Measurements from ENCODE around the gene CRIM1. TPM values are rescaled to one million over a fixed set of nuclear protein-coding genes. Genes with fewer than 3 reads are reported as not detected.

The CRIM1 gene
- total and polyA plus RNA-seq, 7 experiments from 2014 or later: 0.10 to 7.1 (median 0.92) TPM

- CTCF ChIA-PET: no interaction called here
- Histone ChIP-seq H3K9me3 (ENCODE audit: control insufficient read depth in 2 of 3, low read length in 3 of 3) (no peaks in the 10 kb centered on the region), H3K4me1 (ENCODE audit: control insufficient read depth in 2 of 2, insufficient read depth in 2 of 2, low read length in 2 of 2) (no peaks in the 10 kb centered on the region), H3K4me3 (ENCODE audit: low read length) (no peak overlapping the region), H3K27ac (ENCODE audit: low read depth, low read length) (no peak overlapping the region), H3K27me3 (ENCODE audit: control insufficient read depth in 2 of 2, insufficient read depth in 2 of 2, low read length in 2 of 2) (no peaks in the 10 kb centered on the region), H3K36me3 (ENCODE audit: control insufficient read depth in 2 of 3, insufficient read depth in 3 of 3, low read length in 3 of 3) (peaks cover 0 to 14% (median 2%) of the 10 kb centered on the region in 3 experiments)
- Mint-ChIP-seq H3K27me3 (no peaks in the 10 kb centered on the region), H3K27ac (no peak overlapping the region), H3K9me3 (no peaks in the 10 kb centered on the region), H3K36me3 (peaks cover 8 to 73% (median 33%) of the 10 kb centered on the region in 5 donors), H3K4me1 (peaks cover 0 to 5% (median 0%) of the 10 kb centered on the region in 7 donors), H3K4me3 (no peak overlapping the region)
- no peak for ATAC-seq
- no peak for DNase-seq
- POLR2A ChIA-PET: no interaction called here
- intact Hi-C loops (cut with micrococcal nuclease): no loop called here
These were observed 201.3 kb downstream of the CRIM1 start for GRCh38 chr2:36556842-36557241.

- H3K36me3 Mint-ChIP-seq: peaks cover 11 to 68% (median 28%) of the 10 kb centered on the region in 5 donors
- H3K27me3 ChIP-seq (ENCODE audit: control insufficient read depth in 2 of 2, insufficient read depth in 2 of 2, low read length in 2 of 2): no peaks in the 10 kb centered on the region
- H3K9me3 Mint-ChIP-seq: no peaks in the 10 kb centered on the region
- no peaks in the 10 kb centered on the region for H3K27me3 Mint-ChIP-seq
- no peaks in the 10 kb centered on the region for H3K4me1 ChIP-seq (ENCODE audit: control insufficient read depth in 2 of 2, insufficient read depth in 2 of 2, low read length in 2 of 2)
- H3K4me3 ChIP-seq (ENCODE audit: low read length): no peak overlapping the region
- ChIA-PET CTCF (interaction anchor here (1.2 kb wide), 1 partner anchor 10 kb away, joined by 4 read pairs; no protein-coding TSS in a partner anchor), POLR2A (no interaction called here)
- no peak overlapping the region for H3K27ac ChIP-seq (ENCODE audit: low read depth, low read length)
- DNase-seq (no peak), ATAC-seq (no peak)
- H3K36me3 ChIP-seq (ENCODE audit: control insufficient read depth in 2 of 3, insufficient read depth in 3 of 3, low read length in 3 of 3): peaks cover 0 to 16% (median 0%) of the 10 kb centered on the region in 3 experiments
- H3K9me3 ChIP-seq (ENCODE audit: control insufficient read depth in 2 of 3, low read length in 3 of 3): no peaks in the 10 kb centered on the region
- peaks cover 0 to 17% (median 5%) of the 10 kb centered on the region in 7 donors for H3K4me1 Mint-ChIP-seq
- peak overlapping the region in 1 of 9 donors; percentile 3 for H3K27ac Mint-ChIP-seq
- intact Hi-C loops (cut with micrococcal nuclease): no loop called here
- no peak overlapping the region for H3K4me3 Mint-ChIP-seq
These were observed 203.8 kb downstream of the CRIM1 start for GRCh38 chr2:36559221-36559942.

- intact Hi-C loops (cut with micrococcal nuclease): no loop called here
- Mint-ChIP-seq H3K4me1 (peaks cover 0 to 17% (median 8%) of the 10 kb centered on the region in 7 donors), H3K36me3 (peaks cover 8 to 69% (median 31%) of the 10 kb centered on the region in 5 donors), H3K9me3 (no peaks in the 10 kb centered on the region), H3K27ac (no peak overlapping the region), H3K4me3 (no peak overlapping the region), H3K27me3 (no peaks in the 10 kb centered on the region)
- H3K36me3 ChIP-seq (ENCODE audit: control insufficient read depth in 2 of 3, insufficient read depth in 3 of 3, low read length in 3 of 3): peaks cover 0 to 11% (median 0%) of the 10 kb centered on the region in 3 experiments
- H3K27ac ChIP-seq (ENCODE audit: low read depth, low read length): no peak overlapping the region
- ChIA-PET CTCF (no interaction called here), POLR2A (no interaction called here)
- DNase-seq: no peak
- no peaks in the 10 kb centered on the region for H3K27me3 ChIP-seq (ENCODE audit: control insufficient read depth in 2 of 2, insufficient read depth in 2 of 2, low read length in 2 of 2)
- H3K4me1 ChIP-seq (ENCODE audit: control insufficient read depth in 2 of 2, insufficient read depth in 2 of 2, low read length in 2 of 2): no peaks in the 10 kb centered on the region
- no peak overlapping the region for H3K4me3 ChIP-seq (ENCODE audit: low read length)
- H3K9me3 ChIP-seq (ENCODE audit: control insufficient read depth in 2 of 3, low read length in 3 of 3): no peaks in the 10 kb centered on the region
- ATAC-seq: no peak
These were observed 205.1 kb downstream of the CRIM1 start for GRCh38 chr2:36560726-36561125.

GRCh38 chr2:36561237-36561944 lies 205.8 kb downstream of the CRIM1 start:
- H3K4me3 ChIP-seq (ENCODE audit: low read length): no peak overlapping the region
- intact Hi-C loops (cut with micrococcal nuclease): no loop called here

GRCh38 chr2:36562240-36562639 lies 206.7 kb downstream of the CRIM1 start:
- Histone ChIP-seq H3K4me3 (ENCODE audit: low read length) (no peak overlapping the region), H3K9me3 (ENCODE audit: control insufficient read depth in 2 of 3, low read length in 3 of 3) (no peaks in the 10 kb centered on the region), H3K4me1 (ENCODE audit: control insufficient read depth in 2 of 2, insufficient read depth in 2 of 2, low read length in 2 of 2) (no peaks in the 10 kb centered on the region), H3K27me3 (ENCODE audit: control insufficient read depth in 2 of 2, insufficient read depth in 2 of 2, low read length in 2 of 2) (no peaks in the 10 kb centered on the region), H3K27ac (ENCODE audit: low read depth, low read length) (no peak overlapping the region), H3K36me3 (ENCODE audit: control insufficient read depth in 2 of 3, insufficient read depth in 3 of 3, low read length in 3 of 3) (peaks cover 0 to 11% (median 6%) of the 10 kb centered on the region in 3 experiments)
- H3K27ac Mint-ChIP-seq: no peak overlapping the region
- H3K4me3 Mint-ChIP-seq: no peak overlapping the region
- no peak for ATAC-seq
- intact Hi-C loops (cut with micrococcal nuclease): no loop called here
- H3K9me3 Mint-ChIP-seq: no peaks in the 10 kb centered on the region
- no peak for DNase-seq
- CTCF ChIA-PET: no interaction called here
- POLR2A ChIA-PET: no interaction called here
- H3K36me3 Mint-ChIP-seq: peaks cover 8 to 76% (median 40%) of the 10 kb centered on the region in 5 donors
- H3K27me3 Mint-ChIP-seq: no peaks in the 10 kb centered on the region
- peaks cover 0 to 17% (median 8%) of the 10 kb centered on the region in 7 donors for H3K4me1 Mint-ChIP-seq

More at GRCh38 chr2:36561237-36561944, 205.8 kb downstream of the CRIM1 start:
- Mint-ChIP-seq H3K9me3 (no peaks in the 10 kb centered on the region), H3K4me3 (no peak overlapping the region), H3K4me1 (peaks cover 0 to 17% (median 8%) of the 10 kb centered on the region in 7 donors), H3K27ac (no peak overlapping the region), H3K27me3 (no peaks in the 10 kb centered on the region), H3K36me3 (peaks cover 8 to 70% (median 34%) of the 10 kb centered on the region in 5 donors)
- H3K27ac ChIP-seq (ENCODE audit: low read depth, low read length): no peak overlapping the region
- H3K36me3 ChIP-seq (ENCODE audit: control insufficient read depth in 2 of 3, insufficient read depth in 3 of 3, low read length in 3 of 3): peaks cover 0 to 11% (median 0%) of the 10 kb centered on the region in 3 experiments
- no peak for DNase-seq
- CTCF ChIA-PET: no interaction called here
- POLR2A ChIA-PET: no interaction called here
- ATAC-seq: peak; percentile 57
- H3K9me3 ChIP-seq (ENCODE audit: control insufficient read depth in 2 of 3, low read length in 3 of 3): no peaks in the 10 kb centered on the region
- H3K27me3 ChIP-seq (ENCODE audit: control insufficient read depth in 2 of 2, insufficient read depth in 2 of 2, low read length in 2 of 2): no peaks in the 10 kb centered on the region
- H3K4me1 ChIP-seq (ENCODE audit: control insufficient read depth in 2 of 2, insufficient read depth in 2 of 2, low read length in 2 of 2): no peaks in the 10 kb centered on the region

- ChIA-PET POLR2A (interaction anchor here (0.5 kb wide), 1 partner anchor 15 kb away, joined by 3 read pairs; no protein-coding TSS in a partner anchor), CTCF (no interaction called here)
- Mint-ChIP-seq H3K9me3 (no peaks in the 10 kb centered on the region), H3K4me3 (no peak overlapping the region), H3K27ac (no peak overlapping the region), H3K27me3 (no peaks in the 10 kb centered on the region), H3K4me1 (peaks cover 0 to 17% (median 8%) of the 10 kb centered on the region in 7 donors), H3K36me3 (peaks cover 11 to 73% (median 37%) of the 10 kb centered on the region in 5 donors)
- Histone ChIP-seq H3K4me1 (ENCODE audit: control insufficient read depth in 2 of 2, insufficient read depth in 2 of 2, low read length in 2 of 2) (no peaks in the 10 kb centered on the region), H3K36me3 (ENCODE audit: control insufficient read depth in 2 of 3, insufficient read depth in 3 of 3, low read length in 3 of 3) (peaks cover 0 to 11% (median 6%) of the 10 kb centered on the region in 3 experiments), H3K27me3 (ENCODE audit: control insufficient read depth in 2 of 2, insufficient read depth in 2 of 2, low read length in 2 of 2) (no peaks in the 10 kb centered on the region), H3K27ac (ENCODE audit: low read depth, low read length) (no peak overlapping the region), H3K4me3 (ENCODE audit: low read length) (no peak overlapping the region), H3K9me3 (ENCODE audit: control insufficient read depth in 2 of 3, low read length in 3 of 3) (no peaks in the 10 kb centered on the region)
- ATAC-seq: no peak
- no peak for DNase-seq
- intact Hi-C loops (cut with micrococcal nuclease): no loop called here
These were observed 207.5 kb downstream of the CRIM1 start for GRCh38 chr2:36562973-36563532.

Measured in naive thymus-derived CD4-positive, alpha-beta T cell (primary cell).